Pancreas (tissue), 10 donors: ENCODE data around the gene PTRH1. TPM values are rescaled to one million over a fixed set of nuclear protein-coding genes. Genes with fewer than 3 reads are reported as not detected.

Source experiments
- ATAC-seq, 4 donors: fragments of 200-7000 bp; cut with Tn5 transposase; one replicate each; pipeline versions ENCODE4 v1.8.0 to v1.9.1; 2020; ENCODE audit warnings: mild to moderate bottlenecking in 4 of 4, moderate library complexity in 4 of 4
- DNase-seq, 6 donors: peaks; one replicate each; pipeline ENCODE4 v3.0.0-alpha.2; 2020
- FAIRE-seq: peaks from 2 replicates; lab custom pipeline; 2012; peaks lifted over from hg19 to GRCh38; lab: Jason Lieb, UNC
- H3K27ac ChIP-seq, 4 donors: fragments of 200-600 bp; sonication (generic); 1 replicate in 3 of 4; 2 replicates in 1 of 4; pipeline versions ENCODE4 v1.5.0 to v1.8.0; 2020
- H3K27me3 ChIP-seq, 4 donors: fragments of 200-600 bp; one replicate each; pipeline ENCODE4 v1.8.0; 2021
- H3K36me3 ChIP-seq, 3 donors: fragments of 200-600 bp; sonication (generic) in 1 of 3; one replicate each; pipeline versions ENCODE4 v1.5.0 to v1.8.0; 2020 to 2021
- H3K4me1 ChIP-seq, 3 donors: fragments of 200-600 bp; one replicate each; pipeline ENCODE4 v1.8.0; 2021
- H3K4me3 ChIP-seq, 4 donors: fragments of 200-600 bp; sonication (generic) in 2 of 4; one replicate each; pipeline versions ENCODE4 v1.5.0 to v1.8.0; 2020 to 2021
- H3K9me3 ChIP-seq, 4 donors: fragments of 200-600 bp; one replicate each; pipeline ENCODE4 v1.8.0; 2021
- WGBS, 2 donors: extraction: QIAGEN DNeasy Blood & Tissue Kit; methylation state at CpG; one replicate each; pipeline ENCODE4 v1.1.7; 2013; 5-methylcytosine and 5-hydroxymethylcytosine counted together
- intact Hi-C, 3 donors: fragments of 100-400 bp; cut with DNase I; formaldehyde crosslinking; loops; one replicate each; pipeline versions ENCODE4 v1.11.1 to v1.14.2; 2022
- polyA plus RNA-seq, 2 donors: library from polyadenylated mRNA; stranded (reverse); fragments of 200-250 nt; gene quantifications; one replicate each; pipeline ENCODE4 v1.2.3, GENCODE V29; 2013
- total RNA-seq, 6 donors: library from RNA; stranded (reverse); fragmentation: NEBNext Ultra II Directional in 4 of 6; extraction: Animal tissue kit (Norgen Biotek cat#: 25700) in 4 of 6; gene quantifications; one replicate each; pipeline versions ENCODE4 v1.2.1 to v1.2.4, GENCODE V29; 2021 to 2023
- TF ChIP-seq, protein P1 (sequence below), 4 donors: fragments of 200-600 bp; sonication (generic) in 3 of 4; IDR thresholded peaks; one replicate each; pipeline versions ENCODE4 v1.5.0 to v1.8.0; 2021; ENCODE audit warnings: antibody characterized with exemption in 4 of 4
- donor health status: healthy with polysubstance abuse.
- donor health status: DM: no; HTN: no; CAD: no; lungs with moderate emphysema.
- donor health status: DM: no; HTN: no; CAD: no.
- donor health status: control.
- donor health status: control.
- donor health status: Bipolar disorder and iron deficiency.
- donor health status: DM: yes; HTN: yes; CAD: no.
- donor health status: DM: no; HTN: no; CAD: no.
- donor health status: DM: no; HTN: no; CAD: no.
- donor health status: DM: yes; HTN: yes; CAD: no.

Gene PTRH1
- total and polyA plus RNA-seq, 8 donors = 5.6 to 13.4 (median 10.3) TPM

DNA sequence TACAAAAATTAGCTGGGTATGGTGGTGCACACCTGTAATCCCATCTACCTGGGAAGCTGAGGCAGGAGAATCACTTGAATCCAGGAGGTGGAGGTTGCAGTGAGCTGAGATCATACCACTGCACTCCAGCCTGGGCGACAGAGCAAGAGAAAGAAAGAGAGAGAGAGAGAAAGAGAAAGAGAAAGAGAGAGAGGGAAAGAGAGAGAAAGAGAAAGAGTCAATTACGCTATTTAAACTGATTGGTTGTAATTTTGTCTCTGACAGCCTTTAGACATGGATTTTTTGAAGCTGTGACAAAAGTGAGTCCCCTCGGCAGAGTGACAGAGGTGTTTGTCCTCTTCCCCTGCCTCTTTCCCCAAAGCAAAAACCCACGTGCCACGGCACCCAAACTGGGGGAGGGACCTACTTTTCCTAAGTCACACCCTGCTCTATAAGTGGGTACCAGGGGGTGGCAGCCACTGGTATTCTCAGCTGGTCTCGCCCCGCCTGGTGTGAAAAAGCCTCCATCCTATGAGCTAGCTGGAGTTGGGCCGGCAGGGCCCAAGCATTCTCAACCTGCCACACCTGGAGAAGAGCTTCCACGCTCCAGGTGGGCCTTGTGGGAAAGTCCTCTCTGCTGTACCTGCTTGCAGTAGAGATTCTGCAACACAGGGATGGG is 12.0 kb downstream of the PTRH1 start:
- no peaks in the 10 kb centered on the region for H3K27me3 ChIP-seq
- H3K36me3 ChIP-seq = no peaks in the 10 kb centered on the region
- no peak for ATAC-seq
- 89 to 90% methylated on average over 9 of the region's 9 CpGs for WGBS, 2 donors
- TF ChIP-seq, protein P1, sequence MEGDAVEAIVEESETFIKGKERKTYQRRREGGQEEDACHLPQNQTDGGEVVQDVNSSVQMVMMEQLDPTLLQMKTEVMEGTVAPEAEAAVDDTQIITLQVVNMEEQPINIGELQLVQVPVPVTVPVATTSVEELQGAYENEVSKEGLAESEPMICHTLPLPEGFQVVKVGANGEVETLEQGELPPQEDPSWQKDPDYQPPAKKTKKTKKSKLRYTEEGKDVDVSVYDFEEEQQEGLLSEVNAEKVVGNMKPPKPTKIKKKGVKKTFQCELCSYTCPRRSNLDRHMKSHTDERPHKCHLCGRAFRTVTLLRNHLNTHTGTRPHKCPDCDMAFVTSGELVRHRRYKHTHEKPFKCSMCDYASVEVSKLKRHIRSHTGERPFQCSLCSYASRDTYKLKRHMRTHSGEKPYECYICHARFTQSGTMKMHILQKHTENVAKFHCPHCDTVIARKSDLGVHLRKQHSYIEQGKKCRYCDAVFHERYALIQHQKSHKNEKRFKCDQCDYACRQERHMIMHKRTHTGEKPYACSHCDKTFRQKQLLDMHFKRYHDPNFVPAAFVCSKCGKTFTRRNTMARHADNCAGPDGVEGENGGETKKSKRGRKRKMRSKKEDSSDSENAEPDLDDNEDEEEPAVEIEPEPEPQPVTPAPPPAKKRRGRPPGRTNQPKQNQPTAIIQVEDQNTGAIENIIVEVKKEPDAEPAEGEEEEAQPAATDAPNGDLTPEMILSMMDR (IDR thresholded peaks at IDR 0.05) = no peak
- no peak overlapping the region for H3K27ac ChIP-seq
- no peaks in the 10 kb centered on the region for H3K9me3 ChIP-seq
- FAIRE-seq = no peak
- H3K4me3 ChIP-seq = no peak overlapping the region
- intact Hi-C loops = no loop called here
- no peak for DNase-seq
- H3K4me1 ChIP-seq = peaks cover 8 to 20% (median 10%) of the 10 kb centered on the region in 3 donors

DNA sequence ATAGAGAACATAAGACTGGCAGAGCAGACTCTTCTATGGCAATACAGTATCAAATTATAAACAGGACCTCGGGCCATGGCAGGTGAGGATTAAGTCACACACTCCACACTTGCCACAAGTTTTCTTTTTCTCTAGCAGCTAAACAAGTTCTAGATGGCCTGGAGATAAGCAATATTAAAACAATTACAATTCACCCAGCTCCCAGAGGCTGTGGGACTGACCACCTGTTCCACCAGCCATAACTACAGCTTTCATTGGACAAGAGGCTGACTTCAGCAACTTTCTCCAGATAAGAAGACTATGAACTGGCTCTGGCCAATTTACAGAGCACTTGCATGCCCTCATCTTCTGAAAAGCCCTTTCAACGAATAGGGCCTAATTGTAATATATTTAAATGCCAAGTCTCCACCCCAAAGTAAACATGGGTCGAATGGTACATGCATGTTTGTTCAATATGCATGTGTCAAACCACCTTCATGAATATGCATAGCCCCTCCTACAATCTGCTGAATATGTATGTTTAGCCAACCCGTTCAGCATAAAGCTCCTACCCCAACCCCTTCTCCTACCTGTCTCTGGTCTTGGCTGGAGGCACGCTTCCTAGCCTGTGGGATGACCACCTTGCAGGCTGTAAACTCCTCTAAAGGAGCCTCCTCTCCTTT is 14.7 kb downstream of the PTRH1 start:
- DNase-seq (peak in 4 of 6 donors; percentile 46 to 75 (median 56)), FAIRE-seq (no peak), ATAC-seq (peak; percentile 57 to 74 (median 66))
- 38 to 48% methylated on average over 5 of the region's 5 CpGs for WGBS, 2 donors
- H3K9me3 ChIP-seq = no peaks in the 10 kb centered on the region
- H3K4me1 ChIP-seq = peaks cover 8 to 12% (median 10%) of the 10 kb centered on the region in 3 donors
- no peaks in the 10 kb centered on the region for H3K36me3 ChIP-seq
- no peaks in the 10 kb centered on the region for H3K27me3 ChIP-seq
- peak overlapping the region; percentile 67 to 88 (median 80) for H3K27ac ChIP-seq
- H3K4me3 ChIP-seq = no peak overlapping the region
- intact Hi-C loops = no loop called here
- TF ChIP-seq, protein P1 (IDR thresholded peaks at IDR 0.05) = no peak

DNA sequence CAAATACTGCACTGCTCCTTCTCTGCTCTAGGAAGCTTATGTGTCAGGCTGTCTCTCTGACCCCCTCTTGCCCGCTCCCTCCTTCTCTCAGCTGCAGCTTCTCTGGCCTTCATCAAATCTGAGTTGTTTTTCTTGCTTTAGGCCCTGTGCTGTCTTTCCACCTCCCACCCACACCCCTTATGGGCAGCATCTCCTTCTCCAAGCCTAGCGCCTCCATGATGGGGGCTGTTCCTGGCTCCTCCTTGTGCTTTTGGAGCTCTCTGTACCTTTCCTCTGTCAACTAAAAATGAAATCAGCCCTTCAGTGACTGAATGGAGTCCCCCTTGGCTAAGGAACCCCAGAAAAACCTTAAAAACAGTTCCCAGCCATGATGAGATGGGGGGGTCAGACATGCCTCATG is 15.3 kb downstream of the PTRH1 start:
- FAIRE-seq (no peak), ATAC-seq (peak in 1 of 4 donors; percentile 1), DNase-seq (no peak)
- Histone ChIP-seq H3K4me3 (no peak overlapping the region), H3K4me1 (peaks cover 8 to 10% (median 10%) of the 10 kb centered on the region in 3 donors), H3K36me3 (no peaks in the 10 kb centered on the region), H3K27ac (peak overlapping the region; percentile 67 to 88 (median 80)), H3K27me3 (no peaks in the 10 kb centered on the region), H3K9me3 (no peaks in the 10 kb centered on the region)
- TF ChIP-seq, protein P1 (IDR thresholded peaks at IDR 0.05) = no peak
- whole genome bisulfite sequencing, 2 donors = 88 to 94% methylated on average over 2 of the region's 2 CpGs
- intact Hi-C loops = no loop called here

DNA sequence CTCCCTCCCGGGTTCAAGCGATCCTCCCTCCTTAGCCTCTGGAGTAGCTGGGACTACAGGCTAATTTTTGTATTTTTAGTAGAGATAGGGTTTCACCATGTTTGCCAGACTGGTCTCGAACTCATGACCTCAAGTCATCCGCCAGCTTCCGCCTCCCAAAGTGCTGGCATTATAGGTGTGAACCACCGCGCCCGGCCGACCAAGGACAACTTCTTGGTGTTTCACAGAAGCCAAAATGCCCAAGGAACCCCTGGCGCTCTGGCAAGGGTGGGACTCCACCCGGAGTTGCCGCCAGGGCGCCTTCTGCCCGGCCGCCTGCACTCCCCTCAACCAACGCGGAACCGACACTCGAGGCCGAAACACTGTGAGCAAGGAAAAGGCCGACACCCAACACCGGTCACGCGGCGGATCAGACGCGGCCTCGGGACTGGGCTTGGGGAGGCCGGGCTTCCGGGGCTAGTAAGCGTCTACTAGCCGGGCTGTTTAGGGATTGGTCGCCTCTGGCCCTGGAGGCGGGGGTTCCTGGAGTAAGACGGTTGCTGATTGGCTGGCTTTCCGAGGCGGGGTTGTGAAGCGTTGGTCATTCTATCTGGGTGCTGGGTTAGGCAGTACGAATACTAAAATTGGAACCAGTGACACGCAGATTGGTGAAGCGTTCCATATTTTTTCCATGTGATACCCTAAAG is 16.3 kb downstream of the PTRH1 start:
- Histone ChIP-seq H3K9me3 (no peaks in the 10 kb centered on the region), H3K4me1 (peaks cover 8 to 10% (median 10%) of the 10 kb centered on the region in 3 donors), H3K4me3 (peak overlapping the region in 2 of 4 donors; percentile 4 to 21), H3K27ac (peak overlapping the region; percentile 67 to 88 (median 80)), H3K36me3 (no peaks in the 10 kb centered on the region), H3K27me3 (no peaks in the 10 kb centered on the region)
- peak; percentile 90 to 97 (median 92) for ATAC-seq
- intact Hi-C loops = no loop called here
- 19 to 20% methylated on average over 41 of the region's 41 CpGs for WGBS, 2 donors
- peak; percentile 54 for FAIRE-seq
- TF ChIP-seq, protein P1 (IDR thresholded peaks at IDR 0.05) = no peak
- peak; percentile 90 to 97 (median 94) for DNase-seq
